GM12891 (cell line): Measurements from ENCODE around the gene SUGP1.

Experiments
- POLR2A ChIP-seq: IDR thresholded peaks from 2 replicates; pipeline ENCODE4 v1.6.1; 2011; ENCODE audit warnings: low read depth, low read length, control low read depth
- POLR2AphosphoS5 ChIP-seq: IDR thresholded peaks from 2 replicates; pipeline ENCODE4 v1.6.1; 2011; ENCODE audit warnings: low read depth, low read length, control low read depth
- SPI1 ChIP-seq: IDR thresholded peaks from 2 replicates; pipeline ENCODE4 v1.6.1; 2011; ENCODE audit warnings: low read depth, low read length, control low read depth
- TAF1 ChIP-seq: IDR thresholded peaks from 2 replicates; pipeline ENCODE4 v1.6.1; 2011; ENCODE audit warnings: low read depth, low read length, control low read depth

DNA sequence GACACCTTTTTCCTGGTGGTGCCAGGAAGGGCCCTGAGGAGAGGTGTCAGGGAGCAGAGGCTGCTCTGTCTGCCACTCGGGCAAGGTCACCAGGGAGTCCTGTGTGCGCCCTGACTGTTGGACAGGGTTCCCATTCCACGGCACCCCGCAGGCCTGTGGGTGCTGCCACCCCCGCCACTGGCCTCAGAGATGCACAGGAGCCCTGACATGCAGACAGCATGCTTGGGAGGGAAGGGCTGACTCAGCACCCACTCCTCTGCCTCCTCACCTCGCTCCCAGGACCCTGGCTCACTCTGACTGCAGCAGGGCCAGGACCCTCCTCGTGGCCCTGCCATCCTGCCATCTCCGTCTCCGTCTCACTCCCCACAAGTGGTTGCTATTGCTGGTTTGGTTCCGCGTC is 25.7 kb upstream of the SUGP1 start:
- TF ChIP-seq POLR2A (no peak), TAF1 (no peak), POLR2AphosphoS5 (no peak), SPI1 (no peak)
